NCI-H2196 (cell line): ENCODE results near the gene SUSD2.
"Not testable (repeated sequence)": the region's sequence is repeated elsewhere in the genome, so short reads cannot be mapped to it uniquely, and the experiment has no call there.

Experiments
- DNase-seq: peaks from one replicate; lab custom pipeline; 2025; ENCODE audit not compliant: unreplicated experiment; lab: John Stamatoyannopoulos, UW

SUSD2 gene

GRCh38 chr22:24171822-24172221 is 9.5 kb upstream of the SUSD2 start:
- DNase-seq = no peak

DNA sequence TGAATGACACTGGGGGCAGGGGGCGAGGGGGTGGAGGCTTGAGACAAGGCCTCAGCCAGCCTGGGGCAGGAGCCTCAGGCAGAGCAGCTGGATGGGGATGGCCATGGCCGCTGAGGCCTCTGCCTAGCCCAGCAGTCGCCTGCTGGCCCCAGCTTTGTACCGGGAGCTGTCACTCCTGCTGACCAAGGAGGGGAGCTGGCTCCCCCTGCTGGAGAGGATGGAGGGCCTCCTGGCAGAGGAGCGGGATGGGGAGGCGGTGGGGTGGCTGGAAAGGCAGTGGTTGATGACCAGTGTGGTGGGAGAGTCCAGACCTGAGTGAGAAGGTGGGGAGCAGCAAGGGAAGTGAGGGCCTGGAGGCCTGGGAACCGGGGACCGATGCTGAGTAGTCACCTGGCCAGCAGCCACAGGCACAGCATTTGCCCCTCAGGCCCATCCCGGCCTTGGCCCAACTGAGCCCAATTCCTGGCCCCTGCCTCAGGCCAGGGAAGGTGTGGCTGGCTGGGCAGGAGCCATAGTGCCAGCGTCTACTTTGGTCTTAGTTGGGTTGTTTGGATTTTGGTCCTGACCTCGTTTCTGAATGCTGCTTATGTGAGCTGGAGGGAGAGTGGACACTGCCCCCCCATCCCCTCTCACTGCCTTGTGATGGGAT is 6.0 kb upstream of the SUSD2 start:
- peak; percentile 35 for DNase-seq

DNA sequence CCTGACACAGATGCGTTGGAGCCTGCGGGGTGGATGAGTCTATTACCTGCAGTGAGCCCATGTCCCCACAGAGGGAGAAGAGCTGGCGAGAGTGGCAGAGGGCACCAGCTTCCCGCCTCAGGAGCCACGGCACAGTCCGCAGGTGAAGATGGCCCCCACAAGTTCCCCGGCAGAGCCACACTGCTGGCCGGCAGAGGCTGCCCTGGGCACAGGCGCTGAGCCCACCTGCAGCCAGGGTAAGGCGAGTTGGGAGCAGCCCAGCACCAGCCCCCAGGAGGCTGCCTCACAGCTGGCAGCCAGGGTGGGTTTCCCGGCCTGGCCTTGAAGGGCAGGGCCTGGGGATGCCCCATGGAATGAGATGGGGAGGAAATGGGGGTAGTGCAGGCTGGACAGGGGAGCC is 5.2 kb upstream of the SUSD2 start:
- DNase-seq = no peak

DNA sequence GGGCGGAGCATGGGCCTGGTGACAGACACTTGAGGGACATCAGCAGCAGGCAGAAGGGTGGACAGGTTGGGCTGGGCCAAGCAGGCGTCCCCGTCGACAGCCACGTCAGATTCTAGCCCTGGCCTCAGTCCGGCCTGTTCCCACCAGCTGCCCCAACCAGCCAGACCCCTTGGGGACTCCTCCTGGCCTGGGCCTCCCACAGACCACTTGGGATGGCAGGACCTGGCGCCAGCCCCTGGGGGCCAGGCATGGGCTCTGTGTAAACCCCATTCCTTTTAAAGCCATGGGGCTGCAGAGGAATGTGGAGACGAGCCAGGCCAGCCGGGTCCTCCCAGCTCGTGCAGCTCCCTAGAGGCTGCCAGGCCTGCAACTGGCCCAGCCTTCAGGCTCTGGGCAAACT is 4.7 kb upstream of the SUSD2 start:
- no peak for DNase-seq

- DNase-seq = no peak
Observed at GRCh38 chr22:24177045-24177444, 4.2 kb upstream of the SUSD2 start.

- no peak for DNase-seq
Observed at GRCh38 chr22:24177456-24177855, 3.8 kb upstream of the SUSD2 start.

DNA sequence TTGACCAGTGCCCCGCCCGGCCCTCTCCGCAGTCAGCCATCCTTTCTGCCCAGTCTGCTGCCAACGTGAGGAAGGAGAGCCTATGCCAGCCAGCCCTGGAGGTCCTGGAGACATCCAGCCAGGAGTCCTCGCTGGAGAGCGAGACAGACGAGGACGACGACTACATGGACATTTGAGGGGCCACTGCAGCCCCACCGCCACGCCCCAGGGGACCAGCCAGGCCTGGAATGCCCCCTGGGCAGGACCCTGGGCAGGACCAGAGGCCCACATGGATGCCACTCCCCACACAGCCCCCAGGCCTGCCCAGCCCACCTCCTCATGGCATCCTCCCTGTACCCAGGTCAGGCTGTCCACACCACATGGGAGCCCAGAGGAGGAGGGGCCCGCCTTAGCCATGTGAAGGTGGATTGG is 3.3 kb upstream of the SUSD2 start:
- DNase-seq = no peak

- no peak for DNase-seq
Observed at GRCh38 chr22:24178502-24179440, 2.5 kb upstream of the SUSD2 start.

DNA sequence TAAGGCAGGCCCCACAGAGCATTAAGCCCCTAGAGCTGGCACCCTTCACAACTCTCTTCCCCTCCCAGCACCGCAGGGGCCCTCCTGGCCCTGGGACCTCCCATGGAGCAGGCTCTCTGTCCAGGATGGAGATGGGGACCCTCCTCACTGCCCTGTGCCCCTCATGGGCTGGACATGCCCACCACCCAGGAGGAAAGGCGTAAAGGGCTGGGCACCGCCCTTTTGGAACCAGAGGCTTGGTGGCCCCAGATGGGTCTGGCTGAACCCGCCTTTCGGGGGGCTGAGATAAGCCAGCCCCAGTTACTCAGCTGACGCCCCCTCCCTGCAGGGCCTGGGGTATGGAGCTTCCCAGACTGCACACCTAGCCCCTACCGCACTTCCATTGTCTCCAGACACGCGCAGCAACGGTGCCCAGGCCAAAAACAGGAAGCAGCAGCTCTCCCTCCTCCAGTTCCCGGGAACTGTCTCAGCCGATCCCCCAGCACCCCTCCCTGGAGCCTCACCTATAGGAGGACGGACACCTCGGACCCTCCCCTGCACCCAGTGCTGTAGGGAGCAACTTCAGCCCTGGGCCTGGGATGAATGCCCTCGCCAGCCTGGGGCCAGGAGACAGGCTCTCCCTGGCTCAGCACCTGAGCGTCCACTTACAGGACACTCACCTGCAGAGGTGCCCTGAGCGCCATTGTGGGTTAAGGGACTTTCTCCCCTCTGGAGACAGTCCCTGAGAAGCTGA is 1.6 kb upstream of the SUSD2 start:
- DNase-seq = no peak

DNA sequence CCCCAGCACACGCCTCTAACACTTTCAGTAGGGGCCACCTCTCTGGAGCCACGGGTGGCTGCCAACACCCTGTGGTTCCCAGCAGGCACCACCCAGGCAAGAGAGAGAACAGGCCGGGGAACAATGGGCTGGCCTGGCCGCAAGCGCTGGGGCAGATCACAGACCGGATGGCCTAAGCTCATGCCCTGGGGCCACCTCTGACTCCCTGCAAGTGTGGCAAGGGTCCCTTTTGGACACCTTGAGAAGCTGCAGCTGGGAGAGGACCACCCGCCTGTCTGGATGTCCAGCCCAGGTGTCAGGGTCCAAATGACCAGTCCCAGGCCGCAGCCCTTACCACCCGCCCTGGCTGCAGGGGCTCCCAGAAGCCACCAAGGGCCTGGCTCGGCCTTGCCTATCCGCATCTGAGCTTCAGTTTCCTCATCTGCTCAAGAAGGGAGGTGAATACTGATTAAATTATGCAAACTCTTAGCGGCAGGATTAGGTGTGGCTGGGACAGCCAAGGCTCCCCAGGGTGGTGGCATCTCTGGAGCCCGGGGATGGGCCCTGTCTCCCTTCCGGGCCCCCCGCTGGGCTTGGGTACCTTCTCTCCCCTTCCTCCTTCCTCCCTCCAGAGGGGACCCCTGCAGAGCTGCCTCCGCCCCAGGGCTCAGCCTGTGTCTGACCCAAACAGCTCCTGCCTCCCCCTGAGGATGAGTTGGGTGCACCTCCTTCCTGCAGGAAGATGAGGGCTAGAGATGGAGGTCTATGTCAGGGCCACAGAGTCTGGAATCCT is 785 bp upstream of the SUSD2 start:
- no peak for DNase-seq

DNA sequence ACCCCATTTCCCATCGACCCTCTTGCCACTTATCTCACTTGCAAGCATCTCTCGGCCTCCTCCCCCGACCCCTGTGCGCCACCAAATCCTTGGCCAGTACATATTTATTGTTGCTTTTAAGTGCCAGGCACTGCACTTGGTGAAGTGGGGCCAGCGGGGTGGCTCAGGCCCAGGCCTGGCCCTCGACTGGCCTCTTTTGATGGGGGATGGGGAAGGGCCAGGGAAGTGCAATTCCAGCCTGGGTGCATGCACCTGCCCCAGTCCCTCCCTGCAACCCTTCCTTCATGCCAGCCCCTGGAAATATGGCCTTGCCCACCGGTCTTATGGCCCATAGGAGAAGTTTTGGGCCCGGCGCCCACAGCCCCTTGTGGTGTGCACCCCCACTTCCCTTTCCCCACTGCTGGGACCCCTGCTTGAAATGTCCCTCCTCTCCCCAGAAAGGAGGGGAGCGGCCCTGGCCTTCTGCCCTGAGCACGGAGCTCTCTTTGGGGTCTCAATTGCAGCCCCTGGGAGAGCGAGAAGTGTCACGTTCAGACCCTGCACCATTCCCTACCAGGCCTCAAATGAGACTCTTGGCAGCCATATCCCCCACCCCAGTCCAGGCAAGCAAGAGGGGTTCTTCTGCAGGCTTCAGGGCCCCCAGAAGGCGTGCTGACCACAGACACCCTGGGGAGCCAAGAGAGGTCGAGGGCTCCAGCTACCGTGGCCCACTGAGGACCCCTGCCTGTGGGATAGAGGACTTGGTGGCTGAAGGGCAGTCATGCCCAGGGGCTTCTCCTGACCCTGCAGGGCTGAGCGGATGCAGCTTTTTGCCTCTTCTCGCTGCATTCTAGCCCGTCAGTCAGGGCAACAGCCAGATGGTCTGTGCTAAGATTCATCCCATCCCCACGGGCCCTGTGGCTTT is 961 bp downstream of the SUSD2 start:
- DNase-seq = no peak

DNA sequence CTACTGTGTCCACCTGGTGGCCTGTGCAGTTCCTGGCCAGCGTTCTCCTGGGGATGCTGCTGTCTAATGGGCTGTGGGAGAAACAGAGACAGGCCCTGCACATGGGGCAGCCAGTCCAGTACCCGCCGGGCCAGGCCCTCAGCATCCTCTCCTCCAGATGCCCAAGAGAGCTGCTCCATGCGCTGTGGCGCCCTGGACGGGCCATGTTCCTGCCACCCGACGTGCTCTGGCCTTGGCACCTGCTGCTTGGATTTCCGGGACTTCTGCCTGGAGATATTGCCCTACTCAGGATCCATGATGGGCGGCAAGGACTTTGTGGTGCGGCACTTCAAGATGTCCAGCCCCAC is 1.6 kb downstream of the SUSD2 start:
- DNase-seq = not testable (repeated sequence)

DNA sequence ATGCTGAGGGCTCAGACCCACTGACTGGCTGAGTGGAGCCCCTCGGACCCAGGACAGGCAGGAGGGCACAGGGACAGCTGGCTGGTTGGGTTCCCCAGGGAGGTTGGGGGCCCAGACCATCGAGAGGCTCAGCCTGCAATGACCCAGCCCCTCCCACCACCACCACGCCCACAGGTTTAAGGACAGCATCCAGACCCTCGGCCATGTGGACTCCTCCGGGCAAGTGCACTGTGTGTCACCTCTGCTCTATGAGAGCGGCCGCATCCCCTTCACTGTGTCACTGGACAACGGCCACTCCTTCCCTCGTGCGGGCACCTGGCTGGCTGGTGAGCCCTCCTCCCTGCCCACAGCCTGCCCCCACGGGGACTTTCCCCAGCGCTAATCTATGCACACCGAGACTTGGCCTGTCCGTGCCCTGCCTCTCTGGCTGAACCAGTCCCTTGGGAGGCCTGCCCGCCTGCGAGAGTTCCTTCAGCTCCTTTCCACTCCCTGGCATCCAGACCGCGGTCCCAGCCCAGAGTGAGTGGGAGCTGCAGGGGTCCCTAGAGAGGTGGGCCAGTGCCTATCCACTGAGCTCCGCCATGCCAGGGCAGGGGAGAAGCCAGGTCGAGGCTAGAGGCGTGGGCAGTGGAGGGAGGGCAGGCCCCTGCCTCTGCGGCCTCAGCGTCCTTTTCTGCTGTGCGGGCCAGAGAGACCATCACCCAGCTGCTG is 2.2 kb downstream of the SUSD2 start:
- DNase-seq = no peak

GRCh38 chr22:24184057-24184798 is 2.9 kb downstream of the SUSD2 start:
- DNase-seq = no peak

DNA sequence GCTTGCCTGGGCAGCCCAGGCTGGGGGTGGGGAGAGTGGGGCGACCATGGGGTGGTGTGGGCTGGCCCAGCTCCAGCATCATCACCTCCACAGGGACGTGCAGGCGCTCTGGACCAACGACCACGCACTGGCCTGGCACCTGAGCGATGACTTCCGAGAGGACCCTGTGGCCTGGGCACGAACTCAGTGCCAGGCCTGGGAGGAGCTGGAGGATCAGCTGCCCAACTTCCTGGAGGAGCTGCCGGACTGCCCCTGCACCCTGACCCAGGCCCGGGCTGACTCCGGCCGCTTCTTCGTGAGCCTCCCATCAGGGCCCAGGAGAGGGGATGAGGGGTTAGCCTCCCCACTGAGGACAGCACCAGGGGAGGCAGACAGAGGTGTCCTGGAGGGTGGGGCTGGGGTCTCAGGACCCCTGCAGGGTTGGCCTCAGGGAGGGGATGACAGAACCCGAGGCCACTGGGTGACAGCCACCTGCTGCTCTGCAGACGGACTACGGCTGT is 3.8 kb downstream of the SUSD2 start:
- DNase-seq = no peak

- DNase-seq = no peak
Observed at GRCh38 chr22:24185501-24186351, 4.4 kb downstream of the SUSD2 start.

- no peak for DNase-seq
Observed at GRCh38 chr22:24186352-24186740, 5.1 kb downstream of the SUSD2 start.
